H9 (cell line): ENCODE results near the gene CLCN2. TPM values are rescaled to one million over a fixed set of nuclear protein-coding genes. Genes with fewer than 3 reads are reported as not detected.

Source experiments
- DNase-seq: peaks from one replicate; pipeline ENCODE4 v3.0.0-alpha.2; 2017
- H2AFZ ChIP-seq: one replicate; pipeline ENCODE4 v1.6.1; 2013; ENCODE audit warnings: mild to moderate bottlenecking, low read length, control low read depth, moderate library complexity
- H2AK5ac ChIP-seq: 2 replicates; pipeline ENCODE4 v1.6.1; 2013; ENCODE audit warnings: low read length, control low read depth, mixed read lengths; ENCODE audit not compliant: insufficient read length
- H2BK120ac ChIP-seq: one replicate; pipeline ENCODE4 v1.6.1; 2013; ENCODE audit warnings: low read depth, mild to moderate bottlenecking, low read length, control low read depth, inconsistent platforms; ENCODE audit not compliant: poor library complexity, severe bottlenecking
- H2BK12ac ChIP-seq: 2 replicates; pipeline ENCODE4 v1.6.1; 2013; ENCODE audit warnings: low read length, control low read depth, mixed read lengths, low read depth; ENCODE audit not compliant: insufficient read length
- H2BK15ac ChIP-seq: 2 replicates; pipeline ENCODE4 v1.6.1; 2013; ENCODE audit warnings: low read depth, low read length, control low read depth
- H2BK20ac ChIP-seq: one replicate; pipeline ENCODE4 v1.6.1; 2013; ENCODE audit warnings: low read depth, mild to moderate bottlenecking, low read length, control low read depth, inconsistent platforms; ENCODE audit not compliant: poor library complexity, severe bottlenecking
- H2BK5ac ChIP-seq: 2 replicates; pipeline ENCODE4 v1.6.1; 2013; ENCODE audit warnings: low read length, control low read depth, mixed read lengths; ENCODE audit not compliant: insufficient read length
- H3K14ac ChIP-seq: 2 replicates; pipeline ENCODE4 v1.6.1; 2013; ENCODE audit warnings: low read length, control low read depth; ENCODE audit not compliant: insufficient read depth
- H3K18ac ChIP-seq: 2 replicates; pipeline ENCODE4 v1.6.1; 2013; ENCODE audit warnings: low read depth, mild to moderate bottlenecking, mixed read lengths, low read length, control low read depth; ENCODE audit not compliant: insufficient read length
- H3K23ac ChIP-seq: 2 replicates; pipeline ENCODE4 v1.6.1; 2013; ENCODE audit warnings: low read length, control low read depth, mixed read lengths, low read depth; ENCODE audit not compliant: insufficient read length
- H3K23me2 ChIP-seq: 2 replicates; pipeline ENCODE4 v1.6.1; 2013; ENCODE audit warnings: low read depth, mild to moderate bottlenecking, mixed read lengths, low read length, control low read depth; ENCODE audit not compliant: insufficient read length, poor library complexity, severe bottlenecking
- H3K27ac ChIP-seq: 2 replicates; pipeline ENCODE4 v1.5.1; 2013; ENCODE audit warnings: low read length, control low read depth, mixed read lengths, low read depth; ENCODE audit not compliant: insufficient read length
- H3K27me3 ChIP-seq: 2 replicates; pipeline ENCODE4 v1.6.1; 2013; ENCODE audit warnings: low read length, control low read depth, inconsistent platforms; ENCODE audit not compliant: insufficient read depth
- H3K4ac ChIP-seq: 2 replicates; pipeline ENCODE4 v1.6.1; 2013; ENCODE audit warnings: low read depth, mild to moderate bottlenecking, control low read depth, inconsistent platforms, low read length, moderate library complexity
- H3K4me1 ChIP-seq: 2 replicates; pipeline ENCODE4 v1.6.1; 2013; ENCODE audit warnings: low read length, control low read depth, inconsistent platforms; ENCODE audit not compliant: insufficient read depth
- H3K4me2 ChIP-seq: 2 replicates; pipeline ENCODE4 v1.6.1; 2013; ENCODE audit warnings: low read length, control low read depth, mixed read lengths; ENCODE audit not compliant: insufficient read length, insufficient read depth
- H3K56ac ChIP-seq: 2 replicates; pipeline ENCODE4 v1.6.1; 2013; ENCODE audit warnings: low read depth, mild to moderate bottlenecking, mixed read lengths, low read length, control low read depth; ENCODE audit not compliant: insufficient read length
- H3K79me1 ChIP-seq: 2 replicates; pipeline ENCODE4 v1.6.1; 2013; ENCODE audit warnings: low read depth, mild to moderate bottlenecking, moderate library complexity, low read length, control low read depth, inconsistent platforms; ENCODE audit not compliant: insufficient read depth, poor library complexity, severe bottlenecking
- H3K79me2 ChIP-seq: 2 replicates; pipeline ENCODE4 v1.6.1; 2013; ENCODE audit warnings: low read length, control low read depth, inconsistent platforms; ENCODE audit not compliant: insufficient read depth
- H3K9ac ChIP-seq: 2 replicates; pipeline ENCODE4 v1.6.1; 2013; ENCODE audit warnings: low read length, control low read depth, mixed read lengths; ENCODE audit not compliant: insufficient read length; ENCODE audit errors: extremely low read depth
- H3K9me3 ChIP-seq: one replicate; pipeline ENCODE4 v1.6.1; 2013; ENCODE audit warnings: low read depth, low read length, inconsistent platforms; ENCODE audit not compliant: control insufficient read depth
- H3T11ph ChIP-seq: one replicate; pipeline ENCODE4 v1.6.1; 2013; ENCODE audit warnings: mild to moderate bottlenecking, low read length, control low read depth, inconsistent platforms
- H4K20me1 ChIP-seq: one replicate; pipeline ENCODE4 v1.6.1; 2013; ENCODE audit not compliant: control insufficient read depth, insufficient read length, insufficient read depth
- H4K5ac ChIP-seq: 2 replicates; pipeline ENCODE4 v1.6.1; 2013; ENCODE audit warnings: low read depth, mild to moderate bottlenecking, mixed read lengths, low read length, control low read depth; ENCODE audit not compliant: insufficient read length
- H4K8ac ChIP-seq: replicated peaks from 2 replicates; pipeline ENCODE4 v1.6.1; 2013; ENCODE audit warnings: low read length, control low read depth, mixed read lengths, low read depth; ENCODE audit not compliant: insufficient read length
- H4K91ac ChIP-seq: 2 replicates; pipeline ENCODE4 v1.6.1; 2013; ENCODE audit warnings: low read depth, mild to moderate bottlenecking, moderate library complexity, mixed read lengths, low read length, control low read depth; ENCODE audit not compliant: insufficient read length
- H3K27ac Mint-ChIP-seq, 3 experiments: 2 replicates in 2 of 3; 3 replicates in 1 of 3; pipeline ENCODE4 v1.8.0; 2020 to 2021; ENCODE audit warnings: mixed read lengths in 3 of 3, mild to moderate bottlenecking in 1 of 3, moderate library complexity in 1 of 3
- H3K27me3 Mint-ChIP-seq: 2 replicates; pipeline ENCODE4 v1.8.0; 2021; ENCODE audit warnings: low read depth, mild to moderate bottlenecking, moderate library complexity, mixed read lengths
- H3K36me3 Mint-ChIP-seq, 3 experiments: 2 replicates in 2 of 3; 3 replicates in 1 of 3; pipeline ENCODE4 v1.8.0; 2020 to 2021; ENCODE audit warnings: low read depth in 3 of 3, mixed read lengths in 3 of 3; ENCODE audit not compliant: insufficient read depth in 1 of 3
- H3K4me1 Mint-ChIP-seq, 2 experiments: 2 replicates each; pipeline ENCODE4 v1.8.0; 2020; ENCODE audit warnings: mixed read lengths in 2 of 2
- H3K4me3 Mint-ChIP-seq, 2 experiments: 2 replicates in 1 of 2; 3 replicates in 1 of 2; pipeline ENCODE4 v1.8.0; 2020 to 2021; ENCODE audit warnings: mild to moderate bottlenecking in 2 of 2, mixed read lengths in 2 of 2, moderate library complexity in 1 of 2
- H3K9me3 Mint-ChIP-seq, 2 experiments: 2 replicates in 1 of 2; 3 replicates in 1 of 2; pipeline ENCODE4 v1.8.0; 2020; ENCODE audit warnings: mild to moderate bottlenecking in 2 of 2, mixed read lengths in 2 of 2, moderate library complexity in 1 of 2
- WGBS: extraction: QIAGEN DNeasy Blood & Tissue Kit; methylation state at CpG from one replicate; pipeline ENCODE4 v1.1.7; 2013; ENCODE audit warnings: missing lambda C conversion rate, low lambda C conversion rate, mixed read lengths; ENCODE audit not compliant: insufficient read length; ENCODE audit errors: extremely low coverage; 5-methylcytosine and 5-hydroxymethylcytosine counted together
- total RNA-seq: library from RNA; stranded (reverse); gene quantifications from 2 replicates; pipeline ENCODE4 v1.2.1, GENCODE V29; 2021
- TF ChIP-seq, protein P1 (sequence below): fragments of 200-600 bp; sonication (generic); conservative IDR thresholded peaks from 3 replicates; pipeline ENCODE4 v1.8.0; 2021; ENCODE audit warnings: antibody characterized with exemption, mild to moderate bottlenecking

The CLCN2 gene
- total RNA-seq, 1 experiment from 2014 or later = 17.2 TPM

DNA sequence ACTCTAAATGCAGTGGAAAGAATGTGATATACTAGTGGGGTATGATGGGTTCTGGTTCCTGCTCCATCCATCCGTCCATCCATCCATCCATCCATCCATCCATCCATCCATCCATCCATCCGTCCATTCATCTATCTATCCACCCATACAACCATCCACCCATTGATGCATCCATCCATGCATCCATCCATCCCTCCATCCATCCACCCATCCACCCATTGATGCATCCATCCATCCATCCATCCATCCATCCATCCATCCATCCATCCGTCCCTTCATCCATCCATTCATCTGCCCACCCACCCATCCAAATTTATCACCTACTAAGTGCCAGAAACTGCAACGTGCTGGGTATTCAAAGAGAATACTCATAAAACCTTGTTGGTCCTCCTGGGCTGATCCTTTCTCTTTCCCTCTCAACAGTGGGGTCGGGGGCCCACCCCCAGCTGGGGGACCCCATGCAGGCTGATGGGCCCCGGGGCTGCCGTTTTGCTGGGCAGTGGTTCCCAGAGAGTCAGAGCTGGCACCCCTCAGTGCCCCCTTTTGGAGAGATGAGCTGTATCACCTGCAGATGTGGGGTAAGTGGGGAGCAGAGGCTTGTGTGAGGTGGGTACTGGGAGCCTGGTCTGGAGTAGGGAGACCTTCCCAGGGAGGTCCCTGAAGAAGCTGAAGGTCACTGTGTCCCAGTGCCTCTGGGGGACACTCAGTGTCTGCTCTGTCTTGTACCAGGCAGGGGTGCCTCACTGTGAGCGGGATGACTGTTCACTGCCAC, 26.9 kb upstream of the CLCN2 start:
- TF ChIP-seq, protein P1, sequence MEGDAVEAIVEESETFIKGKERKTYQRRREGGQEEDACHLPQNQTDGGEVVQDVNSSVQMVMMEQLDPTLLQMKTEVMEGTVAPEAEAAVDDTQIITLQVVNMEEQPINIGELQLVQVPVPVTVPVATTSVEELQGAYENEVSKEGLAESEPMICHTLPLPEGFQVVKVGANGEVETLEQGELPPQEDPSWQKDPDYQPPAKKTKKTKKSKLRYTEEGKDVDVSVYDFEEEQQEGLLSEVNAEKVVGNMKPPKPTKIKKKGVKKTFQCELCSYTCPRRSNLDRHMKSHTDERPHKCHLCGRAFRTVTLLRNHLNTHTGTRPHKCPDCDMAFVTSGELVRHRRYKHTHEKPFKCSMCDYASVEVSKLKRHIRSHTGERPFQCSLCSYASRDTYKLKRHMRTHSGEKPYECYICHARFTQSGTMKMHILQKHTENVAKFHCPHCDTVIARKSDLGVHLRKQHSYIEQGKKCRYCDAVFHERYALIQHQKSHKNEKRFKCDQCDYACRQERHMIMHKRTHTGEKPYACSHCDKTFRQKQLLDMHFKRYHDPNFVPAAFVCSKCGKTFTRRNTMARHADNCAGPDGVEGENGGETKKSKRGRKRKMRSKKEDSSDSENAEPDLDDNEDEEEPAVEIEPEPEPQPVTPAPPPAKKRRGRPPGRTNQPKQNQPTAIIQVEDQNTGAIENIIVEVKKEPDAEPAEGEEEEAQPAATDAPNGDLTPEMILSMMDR = no peak
- no peaks in the 10 kb centered on the region for H3K36me3 Mint-ChIP-seq
- H2BK20ac ChIP-seq = no peak overlapping the region
- H2BK120ac ChIP-seq = no peak overlapping the region
- H3K79me1 ChIP-seq = no peaks in the 10 kb centered on the region
- H3K23me2 ChIP-seq = no peaks in the 10 kb centered on the region
- DNase-seq = no peak
- H2BK5ac ChIP-seq = no peak overlapping the region
- no peak overlapping the region for H3T11ph ChIP-seq
- no peaks in the 10 kb centered on the region for H3K79me2 ChIP-seq
- H4K20me1 ChIP-seq = no peaks in the 10 kb centered on the region
- H3K4me1 Mint-ChIP-seq = peaks cover 6 to 7% of the 10 kb centered on the region in 2 experiments; a peak in 3 of 4 replicates
- no peak overlapping the region for H2AFZ ChIP-seq
- no peak overlapping the region for H2AK5ac ChIP-seq
- H3K27me3 Mint-ChIP-seq = peaks cover 36% of the 10 kb centered on the region
- H3K18ac ChIP-seq = no peak overlapping the region
- no peak overlapping the region for H3K9ac ChIP-seq
- no peak overlapping the region; a peak in 1 of 5 replicates for H3K4me3 Mint-ChIP-seq
- H3K56ac ChIP-seq = no peak overlapping the region
- WGBS = no CpG with 5 or more reads among the region's 8 CpGs
- H4K8ac ChIP-seq = no peak overlapping the region
- no peak overlapping the region for H3K27ac ChIP-seq
- H3K4me1 ChIP-seq = no peaks in the 10 kb centered on the region
- H3K9me3 Mint-ChIP-seq = no peaks in the 10 kb centered on the region; a peak in 1 of 5 replicates
- H3K27ac Mint-ChIP-seq = no peak overlapping the region
- no peak overlapping the region for H3K4ac ChIP-seq
- no peaks in the 10 kb centered on the region for H3K9me3 ChIP-seq
- no peak overlapping the region for H4K5ac ChIP-seq
- no peak overlapping the region for H4K91ac ChIP-seq
- H3K4me2 ChIP-seq = no peak overlapping the region
- H3K27me3 ChIP-seq = no peaks in the 10 kb centered on the region
- H3K23ac ChIP-seq = no peak overlapping the region
- H3K14ac ChIP-seq = no peak overlapping the region
- H2BK12ac ChIP-seq = no peak overlapping the region
- H2BK15ac ChIP-seq = no peak overlapping the region
